ENCODE results near the gene SULT6B1.

SULT6B1 gene

GRCh38 chr2:37191253-37191652 is 2.8 kb upstream of the SULT6B1 start:
- Histone ChIP-seq H3K36me3 (ENCODE audit: control insufficient read depth in 2 of 2, insufficient read depth in 1 of 2, low read length in 2 of 2) (no peaks in the 10 kb centered on the region), H3K27ac (ENCODE audit: extremely low read depth, low read depth, low read length) (no peak overlapping the region), H3K4me1 (ENCODE audit: control insufficient read depth, insufficient read depth, low read length) (peaks cover 6% of the 10 kb centered on the region; the same call in 1 of the 2 replicates), H3K4me3 (ENCODE audit: low read depth, low read length) (no peak overlapping the region), H3K9me3 (ENCODE audit: control insufficient read depth, insufficient read depth, low read depth, low read length) (no peaks in the 10 kb centered on the region)
- POLR2A ChIA-PET = interaction anchor here (0.6 to 0.7 kb wide), 2 partner anchors 9 to 11 kb away, joined by 3 to 4 read pairs; no protein-coding TSS in a partner anchor
- CTCF ChIA-PET = no interaction called here
- no peak for TF ChIP-seq ZNF404 (tag by site-specific recombination; IDR thresholded peaks at IDR 0.05)
- no peak for TF ChIP-seq ZNF26 (tag by site-specific recombination; IDR thresholded peaks at IDR 0.05)
- TF ChIP-seq, protein P1, sequence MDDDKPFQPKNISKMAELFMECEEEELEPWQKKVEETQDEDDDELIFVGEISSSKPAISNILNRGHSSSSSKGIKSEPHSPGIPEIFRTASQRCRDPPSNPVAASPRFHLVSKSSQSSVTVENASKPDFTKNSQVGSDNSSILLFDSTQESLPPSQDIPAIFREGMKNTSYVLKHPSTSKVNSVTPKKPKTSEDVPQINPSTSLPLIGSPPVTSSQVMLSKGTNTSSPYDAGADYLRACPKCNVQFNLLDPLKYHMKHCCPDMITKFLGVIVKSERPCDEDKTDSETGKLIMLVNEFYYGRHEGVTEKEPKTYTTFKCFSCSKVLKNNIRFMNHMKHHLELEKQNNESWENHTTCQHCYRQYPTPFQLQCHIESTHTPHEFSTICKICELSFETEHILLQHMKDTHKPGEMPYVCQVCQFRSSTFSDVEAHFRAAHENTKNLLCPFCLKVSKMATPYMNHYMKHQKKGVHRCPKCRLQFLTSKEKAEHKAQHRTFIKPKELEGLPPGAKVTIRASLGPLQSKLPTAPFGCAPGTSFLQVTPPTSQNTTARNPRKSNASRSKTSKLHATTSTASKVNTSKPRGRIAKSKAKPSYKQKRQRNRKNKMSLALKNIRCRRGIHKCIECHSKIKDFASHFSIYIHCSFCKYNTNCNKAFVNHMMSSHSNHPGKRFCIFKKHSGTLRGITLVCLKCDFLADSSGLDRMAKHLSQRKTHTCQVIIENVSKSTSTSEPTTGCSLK (tag by site-specific recombination; IDR thresholded peaks at IDR 0.05) = no peak
- no peak for TF ChIP-seq ZBTB7A (tag by site-specific recombination; IDR thresholded peaks at IDR 0.05; ENCODE audit: low read depth)
- TF ChIP-seq ZBTB10 (tag by site-specific recombination; IDR thresholded peaks at IDR 0.05) = no peak
- no peak for TF ChIP-seq ZNF266 (tag by site-specific recombination; IDR thresholded peaks at IDR 0.05; ENCODE audit: low read depth)
- no peak for TF ChIP-seq ZNF624 (tag by site-specific recombination; IDR thresholded peaks at IDR 0.05)
- no peak for TF ChIP-seq HOXA7 (CRISPR knock-in tag; IDR thresholded peaks at IDR 0.05; ENCODE audit: borderline replicate concordance)
- TF ChIP-seq KLF1 (tag by site-specific recombination; IDR thresholded peaks at IDR 0.05) = no peak
- TF ChIP-seq HOXC10 (CRISPR knock-in tag; IDR thresholded peaks at IDR 0.05) = no peak
- no peak for TF ChIP-seq ZNF138 (tag by site-specific recombination; IDR thresholded peaks at IDR 0.05; ENCODE audit: borderline replicate concordance)

DNA sequence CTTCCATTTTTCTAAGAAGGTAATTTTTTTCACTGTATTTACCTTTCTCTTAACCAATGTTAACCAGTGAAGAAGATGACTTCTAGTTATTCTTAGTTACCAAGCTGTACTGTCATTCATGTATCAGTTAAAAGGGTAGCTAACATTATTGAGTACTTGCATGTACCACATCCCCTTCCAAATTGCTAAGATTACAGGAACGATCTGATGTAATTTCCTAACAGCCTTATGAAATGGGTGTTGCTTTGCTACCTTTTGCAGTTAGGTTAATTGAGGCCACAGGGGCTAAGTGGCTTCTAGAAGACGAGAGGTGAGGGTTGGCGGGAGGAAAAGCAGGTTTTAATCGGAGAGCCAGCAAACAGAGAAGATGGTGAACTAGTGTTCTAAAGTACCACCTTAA is 1.8 kb upstream of the SULT6B1 start:
- CTCF ChIA-PET = interaction anchor here (0.6 to 1.1 kb wide), 3 partner anchors 8 to 150 kb away, joined by 3 read pairs; no protein-coding TSS in a partner anchor
- Histone ChIP-seq H3K9me3 (ENCODE audit: control insufficient read depth, insufficient read depth, low read depth, low read length) (no peaks in the 10 kb centered on the region), H3K27ac (ENCODE audit: extremely low read depth, low read depth, low read length) (no peak overlapping the region), H3K4me1 (ENCODE audit: control insufficient read depth, insufficient read depth, low read length) (peaks cover 6% of the 10 kb centered on the region; the same call in 1 of the 2 replicates), H3K36me3 (ENCODE audit: control insufficient read depth in 2 of 2, insufficient read depth in 1 of 2, low read length in 2 of 2) (no peaks in the 10 kb centered on the region), H3K4me3 (ENCODE audit: low read depth, low read length) (no peak overlapping the region)
- POLR2A ChIA-PET = no interaction called here
- TF ChIP-seq MZF1 (tag by site-specific recombination; IDR thresholded peaks at IDR 0.05; ENCODE audit: borderline replicate concordance) (no peak), KLF17 (tag by site-specific recombination; IDR thresholded peaks at IDR 0.05) (no peak), ZNF335 (tag by site-specific recombination; conservative IDR thresholded peaks at IDR 0.05) (peak; percentile 35; the same call in 1 of the 2 replicates), ZNF692 (tag by site-specific recombination; IDR thresholded peaks at IDR 0.05) (0 out of 2 replicates have a peak, but pooled peaks have one; percentile 20), ZNF398 (tag by site-specific recombination; IDR thresholded peaks at IDR 0.05) (no peak), ZNF518A (tag by site-specific recombination; conservative IDR thresholded peaks at IDR 0.05; ENCODE audit: low read depth) (no peak), ZBTB17 (tag by site-specific recombination; IDR thresholded peaks at IDR 0.05) (no peak)

Data from HEK293 (cell line).